ENCODE measurements around the gene MME. TPM values are rescaled to one million over a fixed set of nuclear protein-coding genes. Genes with fewer than 3 reads are reported as not detected.
"Not testable (repeated sequence)": the region's sequence is repeated elsewhere in the genome, so short reads cannot be mapped to it uniquely, and the experiment has no call there.

MME gene
- total RNA-seq, 1 donor from 2014 or later: 54.3 TPM

DNA sequence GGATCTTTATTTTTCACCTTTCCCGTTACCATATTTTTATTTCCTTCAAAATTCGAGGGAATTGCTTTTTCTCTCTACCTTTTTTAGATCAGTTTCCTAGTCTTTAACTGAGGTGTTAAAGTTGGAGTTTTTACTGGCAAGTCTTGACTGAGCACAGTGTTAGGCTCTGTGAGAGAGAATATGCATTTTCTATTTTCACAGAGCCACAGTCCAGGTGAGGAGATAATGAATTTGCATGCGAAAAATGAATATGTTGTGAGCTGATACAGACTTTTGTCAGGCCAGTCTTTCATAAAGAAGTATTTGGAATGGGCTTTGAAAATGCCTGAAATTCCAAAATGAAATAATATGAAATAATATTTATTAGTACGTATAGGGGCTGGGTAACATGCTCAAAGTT lies 31.9 kb downstream of the MME start:
- Histone ChIP-seq H3K4me1 (ENCODE audit: insufficient read depth, low read length) (no peaks in the 10 kb centered on the region), H3K36me3 (ENCODE audit: insufficient read depth, low read length) (no peaks in the 10 kb centered on the region), H3K4me3 (ENCODE audit: insufficient read depth, low read depth, low read length) (no peak overlapping the region), H2AFZ (ENCODE audit: low read depth, low read length) (no peak overlapping the region), H4K20me1 (ENCODE audit: insufficient read depth, low read length) (no peaks in the 10 kb centered on the region), H3K27me3 (ENCODE audit: insufficient read depth, low read length) (no peaks in the 10 kb centered on the region), H3K9me3 (ENCODE audit: insufficient read depth, low read depth, low read length) (no peaks in the 10 kb centered on the region), H3K9ac (ENCODE audit: low read length) (no peak overlapping the region), H3K4me2 (ENCODE audit: low read length) (no peak overlapping the region), H3K27ac (ENCODE audit: low read depth, low read length) (no peak overlapping the region), H3K79me2 (ENCODE audit: insufficient read depth, low read length) (no peaks in the 10 kb centered on the region)
- H3K27ac Mint-ChIP-seq (ENCODE audit: unreplicated experiment): no peak overlapping the region
- H3K9me3 Mint-ChIP-seq (ENCODE audit: unreplicated experiment): no peaks in the 10 kb centered on the region
- TF ChIP-seq EZH2 (IDR thresholded peaks at IDR 0.05; ENCODE audit: insufficient read depth, low read length) (no peak), CTCF (IDR thresholded peaks at IDR 0.05; ENCODE audit: insufficient read depth, low read depth, low read length) (no peak)
- no peaks in the 10 kb centered on the region for H3K36me3 Mint-ChIP-seq (ENCODE audit: low read depth, unreplicated experiment)
- no peak overlapping the region for H3K4me3 Mint-ChIP-seq (ENCODE audit: unreplicated experiment)
- FAIRE-seq: no peak
- no peaks in the 10 kb centered on the region for H3K27me3 Mint-ChIP-seq (ENCODE audit: low read depth, unreplicated experiment)
- no peak for DNase-seq (ENCODE audit: low read depth)
- no peaks in the 10 kb centered on the region for H3K4me1 Mint-ChIP-seq (ENCODE audit: low read depth, unreplicated experiment)

DNA sequence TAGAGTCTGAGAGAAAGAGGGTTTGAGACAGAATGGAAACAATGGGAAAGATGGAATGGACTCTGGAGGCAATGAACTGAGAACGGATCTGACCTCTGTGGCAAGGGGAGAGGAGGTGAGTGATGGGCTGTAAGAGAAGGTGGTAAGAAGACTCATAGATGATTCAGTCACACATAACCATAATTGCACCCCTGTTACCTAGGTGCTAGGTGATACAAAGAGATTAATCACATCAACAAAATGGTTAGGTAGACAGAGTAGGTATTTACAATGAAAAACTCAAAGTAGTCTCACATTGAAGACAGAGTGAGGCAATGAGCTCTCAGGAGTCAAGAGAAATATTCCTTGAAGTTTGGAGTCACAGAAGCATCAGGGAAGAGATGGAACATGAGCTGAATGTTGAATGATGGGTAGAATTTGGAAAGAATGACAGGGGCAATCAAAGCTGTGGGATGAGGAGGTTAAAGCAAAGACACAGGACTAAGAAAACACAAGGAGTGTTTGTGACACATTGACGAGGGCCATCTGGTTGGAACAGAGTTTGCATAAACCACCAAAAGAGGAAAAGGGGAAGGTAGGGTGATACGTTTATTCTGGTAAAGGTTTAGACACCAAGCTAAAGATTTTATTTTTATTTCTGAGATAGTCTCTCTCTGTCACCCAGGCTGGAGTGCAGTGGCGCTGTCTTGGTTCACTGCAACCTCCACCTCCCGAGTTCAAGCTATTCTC lies 32.7 kb downstream of the MME start:
- H3K4me3 Mint-ChIP-seq (ENCODE audit: unreplicated experiment): no peak overlapping the region
- Histone ChIP-seq H2AFZ (ENCODE audit: low read depth, low read length) (no peak overlapping the region), H3K4me2 (ENCODE audit: low read length) (no peak overlapping the region), H3K4me1 (ENCODE audit: insufficient read depth, low read length) (no peaks in the 10 kb centered on the region), H3K36me3 (ENCODE audit: insufficient read depth, low read length) (no peaks in the 10 kb centered on the region), H4K20me1 (ENCODE audit: insufficient read depth, low read length) (no peaks in the 10 kb centered on the region), H3K9ac (ENCODE audit: low read length) (no peak overlapping the region), H3K27me3 (ENCODE audit: insufficient read depth, low read length) (no peaks in the 10 kb centered on the region), H3K79me2 (ENCODE audit: insufficient read depth, low read length) (no peaks in the 10 kb centered on the region), H3K9me3 (ENCODE audit: insufficient read depth, low read depth, low read length) (no peaks in the 10 kb centered on the region), H3K27ac (ENCODE audit: low read depth, low read length) (no peak overlapping the region), H3K4me3 (ENCODE audit: insufficient read depth, low read depth, low read length) (no peak overlapping the region)
- no peak overlapping the region for H3K27ac Mint-ChIP-seq (ENCODE audit: unreplicated experiment)
- H3K9me3 Mint-ChIP-seq (ENCODE audit: unreplicated experiment): no peaks in the 10 kb centered on the region
- TF ChIP-seq EZH2 (IDR thresholded peaks at IDR 0.05; ENCODE audit: insufficient read depth, low read length): no peak
- no peak for TF ChIP-seq CTCF (IDR thresholded peaks at IDR 0.05; ENCODE audit: insufficient read depth, low read depth, low read length)
- no peaks in the 10 kb centered on the region for H3K27me3 Mint-ChIP-seq (ENCODE audit: low read depth, unreplicated experiment)
- DNase-seq (ENCODE audit: low read depth): no peak
- no peak for FAIRE-seq
- no peaks in the 10 kb centered on the region for H3K36me3 Mint-ChIP-seq (ENCODE audit: low read depth, unreplicated experiment)
- H3K4me1 Mint-ChIP-seq (ENCODE audit: low read depth, unreplicated experiment): no peaks in the 10 kb centered on the region

GRCh38 chr3:155124745-155125144 lies 44.6 kb downstream of the MME start:
- not testable (repeated sequence) for H4K20me1 ChIP-seq (ENCODE audit: insufficient read depth, low read length); H3K4me3 Mint-ChIP-seq (ENCODE audit: unreplicated experiment); H3K4me3 ChIP-seq (ENCODE audit: insufficient read depth, low read depth, low read length); H2AFZ ChIP-seq (ENCODE audit: low read depth, low read length); H3K27ac Mint-ChIP-seq (ENCODE audit: unreplicated experiment); FAIRE-seq; H3K9ac ChIP-seq (ENCODE audit: low read length); H3K9me3 Mint-ChIP-seq (ENCODE audit: unreplicated experiment); H3K36me3 Mint-ChIP-seq (ENCODE audit: low read depth, unreplicated experiment); H3K79me2 ChIP-seq (ENCODE audit: insufficient read depth, low read length); H3K27me3 Mint-ChIP-seq (ENCODE audit: low read depth, unreplicated experiment); H3K4me1 ChIP-seq (ENCODE audit: insufficient read depth, low read length); H3K36me3 ChIP-seq (ENCODE audit: insufficient read depth, low read length); H3K27me3 ChIP-seq (ENCODE audit: insufficient read depth, low read length); H3K27ac ChIP-seq (ENCODE audit: low read depth, low read length); H3K4me1 Mint-ChIP-seq (ENCODE audit: low read depth, unreplicated experiment); DNase-seq (ENCODE audit: low read depth); H3K4me2 ChIP-seq (ENCODE audit: low read length); H3K9me3 ChIP-seq (ENCODE audit: insufficient read depth, low read depth, low read length)

Data from astrocyte (in vitro differentiated cells and primary cell).